Tibial nerve (tissue), 4 donors: ENCODE results near the gene PDZD8. TPM values are rescaled to one million over a fixed set of nuclear protein-coding genes. Genes with fewer than 3 reads are reported as not detected.

Source experiments
- DNase-seq, 2 donors: peaks; one replicate each; pipeline ENCODE4 v3.0.0-alpha.2; 2019; ENCODE audit warnings: low spot score in 2 of 2
- H3K27ac ChIP-seq, 4 donors: fragments of 200-600 bp; sonication (generic) in 3 of 4; one replicate each; pipeline ENCODE4 v1.5.1; 2017 to 2019; ENCODE audit warnings: mild to moderate bottlenecking in 1 of 4
- H3K27me3 ChIP-seq, 2 donors: fragments of 200-600 bp; sonication (generic) in 1 of 2; one replicate each; pipeline versions ENCODE4 v1.5.1 to v1.6.0; 2017 to 2019
- H3K36me3 ChIP-seq, 3 donors: fragments of 200-600 bp; sonication (generic); one replicate each; pipeline ENCODE4 v1.5.1; 2018 to 2019
- H3K4me1 ChIP-seq, 4 donors: fragments of 200-600 bp; sonication (generic) in 3 of 4; one replicate each; pipeline ENCODE4 v1.5.1; 2017 to 2019
- H3K4me3 ChIP-seq, 4 donors: fragments of 200-600 bp; sonication (generic) in 3 of 4; one replicate each; pipeline ENCODE4 v1.5.1; 2017 to 2019; ENCODE audit warnings: mild to moderate bottlenecking in 1 of 4, moderate library complexity in 1 of 4
- H3K9me3 ChIP-seq, 4 donors: fragments of 200-600 bp; sonication (generic) in 3 of 4; one replicate each; pipeline ENCODE4 v1.5.1; 2017 to 2019
- CTCF ChIP-seq, 5 experiments: fragments of 200-600 bp in 3 of 5; fragments of 450-650 bp in 2 of 5; sonication (generic) in 3 of 5; IDR thresholded peaks; one replicate each; pipeline ENCODE4 v1.5.1; 2016 to 2019; ENCODE audit warnings: antibody characterized with exemption in 5 of 5, mild to moderate bottlenecking in 3 of 5, moderate library complexity in 2 of 5
- EP300 ChIP-seq, 2 donors: sonication (generic); formaldehyde crosslinking; IDR thresholded peaks; one replicate each; pipeline ENCODE4 v1.6.1; 2017; ENCODE audit warnings: antibody characterized with exemption in 2 of 2, mild to moderate bottlenecking in 1 of 2
- POLR2A ChIP-seq, 2 donors: fragments of 450-650 bp; IDR thresholded peaks; one replicate each; pipeline ENCODE4 v1.6.1; 2017; ENCODE audit warnings: antibody characterized with exemption in 2 of 2, mild to moderate bottlenecking in 2 of 2, moderate library complexity in 2 of 2
- WGBS, 2 donors: methylation state at CpG; one replicate each; pipeline ENCODE4 v1.1.5; 2018; 5-methylcytosine and 5-hydroxymethylcytosine counted together
- total RNA-seq, 4 donors: library from RNA; depleted of rRNA; stranded (reverse); fragments of >200 nt; gene quantifications; one replicate each; pipeline ENCODE4 v1.1.0, GENCODE V29; 2016

Gene PDZD8
- total RNA-seq, 4 donors from 2014 or later: 29.4 to 33.3 (median 31.7) TPM

DNA sequence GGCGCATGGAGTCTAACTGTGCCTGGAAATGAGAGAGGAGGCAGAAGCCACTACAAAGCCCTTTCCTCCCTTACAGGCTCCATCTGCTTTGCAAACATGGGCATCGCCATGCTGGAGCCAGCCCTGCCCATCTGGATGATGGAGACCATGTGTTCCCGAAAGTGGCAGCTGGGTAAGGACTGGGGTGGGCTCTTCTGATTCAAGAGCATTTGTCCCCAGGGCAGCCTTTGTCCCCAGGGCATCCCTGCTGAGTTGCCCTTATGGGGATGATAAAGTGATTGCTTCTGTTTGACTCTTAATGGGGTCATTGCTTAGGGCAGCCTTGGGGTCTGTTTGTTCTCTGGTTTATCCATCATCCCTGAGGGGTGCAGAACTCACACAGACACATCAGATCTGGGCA is 117.5 kb downstream of the PDZD8 start:
- no peaks in the 10 kb centered on the region for H3K9me3 ChIP-seq
- peaks cover 0 to 25% of the 10 kb centered on the region in 2 donors for H3K27me3 ChIP-seq

DNA sequence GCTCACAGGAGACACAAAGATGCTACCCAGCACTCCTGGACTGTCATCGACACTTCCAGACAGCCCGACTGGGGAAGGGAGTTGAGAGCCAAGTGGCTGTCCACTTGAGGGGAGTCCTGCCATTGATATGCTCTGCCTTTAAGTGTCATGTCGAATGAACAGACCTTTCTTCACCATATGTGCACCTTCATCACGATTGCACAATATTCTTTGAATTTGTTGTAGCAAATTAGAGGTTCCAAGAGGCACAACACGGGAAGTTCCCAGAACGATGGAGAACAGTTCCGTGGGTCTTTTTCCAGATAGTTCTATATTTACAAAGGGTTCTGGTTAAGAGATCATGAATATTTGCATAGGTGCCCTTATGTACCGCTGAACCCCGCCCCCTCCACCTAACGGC is 118.3 kb downstream of the PDZD8 start:
- Histone ChIP-seq H3K9me3 (no peaks in the 10 kb centered on the region), H3K27me3 (peaks cover 0 to 17% of the 10 kb centered on the region in 2 donors), H3K4me3 (no peak overlapping the region), H3K36me3 (no peaks in the 10 kb centered on the region), H3K27ac (no peak overlapping the region), H3K4me1 (no peaks in the 10 kb centered on the region)
- TF ChIP-seq CTCF (IDR thresholded peaks at IDR 0.05) (no peak), EP300 (IDR thresholded peaks at IDR 0.05) (no peak), POLR2A (IDR thresholded peaks at IDR 0.05) (no peak)
- no peak for DNase-seq
- 83 to 85% methylated on average over 10 of the region's 10 CpGs for WGBS, 2 donors

More for the DNA sequence above, 117.5 kb downstream of the PDZD8 start:
- H3K27ac ChIP-seq: no peak overlapping the region
- TF ChIP-seq CTCF (IDR thresholded peaks at IDR 0.05): no peak
- no peak for TF ChIP-seq EP300 (IDR thresholded peaks at IDR 0.05)
- TF ChIP-seq POLR2A (IDR thresholded peaks at IDR 0.05): no peak
- no peak overlapping the region for H3K4me3 ChIP-seq
- DNase-seq: no peak
- H3K4me1 ChIP-seq: no peaks in the 10 kb centered on the region
- 69 to 70% methylated on average over 3 of the region's 3 CpGs for WGBS, 2 donors
- no peaks in the 10 kb centered on the region for H3K36me3 ChIP-seq

- Histone ChIP-seq H3K4me1 (no peaks in the 10 kb centered on the region), H3K27me3 (peaks cover 0 to 13% of the 10 kb centered on the region in 2 donors), H3K36me3 (no peaks in the 10 kb centered on the region), H3K4me3 (no peak overlapping the region), H3K27ac (no peak overlapping the region), H3K9me3 (no peaks in the 10 kb centered on the region)
- 87 to 92% methylated on average over 9 of the region's 9 CpGs for WGBS, 2 donors
- DNase-seq: no peak
- TF ChIP-seq CTCF (IDR thresholded peaks at IDR 0.05) (no peak), POLR2A (IDR thresholded peaks at IDR 0.05) (no peak), EP300 (IDR thresholded peaks at IDR 0.05) (no peak)
Observed at GRCh38 chr10:117255835-117256460, 119.3 kb downstream of the PDZD8 start.

- H3K4me3 ChIP-seq: no peak overlapping the region
- WGBS, 2 donors: 79 to 80% methylated on average over 26 of the region's 26 CpGs
- no peak for DNase-seq
- no peaks in the 10 kb centered on the region for H3K4me1 ChIP-seq
- H3K27me3 ChIP-seq: peaks cover 0 to 10% of the 10 kb centered on the region in 2 donors
- H3K9me3 ChIP-seq: no peaks in the 10 kb centered on the region
- no peak overlapping the region for H3K27ac ChIP-seq
- H3K36me3 ChIP-seq: no peaks in the 10 kb centered on the region
- TF ChIP-seq POLR2A (IDR thresholded peaks at IDR 0.05): no peak
Observed at GRCh38 chr10:117254774-117255735, 120.2 kb downstream of the PDZD8 start.

DNA sequence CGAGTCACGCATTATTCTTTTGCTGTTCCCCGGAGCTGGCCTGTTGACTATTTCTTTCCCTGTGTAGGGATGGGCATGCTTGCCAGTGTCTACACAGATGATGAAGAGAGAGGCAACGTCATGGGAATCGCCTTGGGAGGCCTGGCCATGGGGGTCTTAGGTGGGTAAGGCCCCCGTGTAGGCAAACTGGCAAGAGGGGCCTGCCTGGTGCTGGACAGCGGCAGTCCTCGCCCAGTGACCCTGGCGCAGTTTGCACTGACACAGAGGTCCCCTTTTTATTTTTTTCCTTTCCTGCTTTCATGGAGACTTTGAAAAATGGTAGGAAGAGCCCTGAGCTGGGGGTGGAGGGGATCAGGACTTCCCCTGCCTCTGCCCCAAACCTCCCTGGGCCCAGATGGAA is 120.9 kb downstream of the PDZD8 start:
- Histone ChIP-seq H3K4me3 (no peak overlapping the region), H3K9me3 (no peaks in the 10 kb centered on the region), H3K36me3 (no peaks in the 10 kb centered on the region), H3K27me3 (peaks cover 0 to 17% of the 10 kb centered on the region in 2 donors), H3K27ac (no peak overlapping the region), H3K4me1 (no peaks in the 10 kb centered on the region)
- no peak for DNase-seq
- WGBS, 2 donors: 66 to 77% methylated on average over 9 of the region's 9 CpGs
- TF ChIP-seq CTCF (IDR thresholded peaks at IDR 0.05): no peak
- TF ChIP-seq EP300 (IDR thresholded peaks at IDR 0.05): no peak
- no peak for TF ChIP-seq POLR2A (IDR thresholded peaks at IDR 0.05)
